ENCODE data around the gene RAB43.
"Not testable (repeated sequence)": the region's sequence is repeated elsewhere in the genome, so short reads cannot be mapped to it uniquely, and the experiment has no call there.

- not testable (repeated sequence) for TF ChIP-seq CTCF, POLR2A (IDR thresholded peaks at IDR 0.05)
Measured at GRCh38 chr3:129088312-129088711, 33.3 kb downstream of the RAB43 start.

Measured in testis (tissue), 2 donors.